NCI-H146 treated with DMSO at 0.1 percent for 48 hours (cell line): ENCODE data around the gene CERS6.
"Not testable (repeated sequence)": the region's sequence is repeated elsewhere in the genome, so short reads cannot be mapped to it uniquely, and the experiment has no call there.

ENCODE experiments used
- DNase-seq: peaks from one replicate; lab custom pipeline; 2025; ENCODE audit not compliant: unreplicated experiment; lab: John Stamatoyannopoulos, UW

Gene CERS6

DNA sequence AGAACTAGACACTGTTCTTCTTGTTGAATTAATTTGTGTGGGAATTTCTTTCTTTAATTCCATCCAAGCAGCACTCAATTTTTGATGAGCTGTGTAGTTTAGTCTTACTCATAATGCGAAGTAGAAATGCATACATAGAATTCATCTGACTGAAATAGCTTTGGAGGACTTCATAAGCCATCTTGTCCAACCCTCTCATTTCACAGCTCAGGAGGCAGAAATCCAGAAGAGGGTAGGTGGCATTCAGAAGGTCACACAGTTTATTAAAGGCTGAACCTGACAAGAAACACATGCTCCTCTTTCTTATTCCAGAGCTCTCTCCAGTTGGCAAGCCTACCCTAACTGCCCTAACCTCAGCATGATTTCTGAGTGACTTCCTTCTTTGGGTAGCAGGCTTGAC is 177.1 kb downstream of the CERS6 start:
- no peak for DNase-seq

DNA sequence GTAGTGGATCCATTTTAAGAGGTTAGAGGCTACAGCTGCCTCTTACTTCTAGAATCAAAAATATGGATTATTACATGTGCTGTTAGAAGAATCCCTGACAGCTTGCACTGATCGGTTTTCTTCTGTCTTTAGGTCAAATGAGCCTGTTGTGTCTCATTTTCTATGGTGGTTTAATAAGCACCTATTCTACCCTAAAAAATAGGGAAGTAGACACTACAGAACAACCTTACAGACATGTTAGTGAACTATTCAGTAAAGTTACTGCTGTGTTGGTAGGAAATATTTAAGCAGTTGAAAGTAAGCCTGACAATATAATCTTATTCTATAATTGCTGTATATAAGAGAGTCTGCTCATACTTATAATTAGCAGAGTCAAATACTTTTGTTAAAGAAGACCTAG is 177.8 kb downstream of the CERS6 start:
- no peak for DNase-seq

DNA sequence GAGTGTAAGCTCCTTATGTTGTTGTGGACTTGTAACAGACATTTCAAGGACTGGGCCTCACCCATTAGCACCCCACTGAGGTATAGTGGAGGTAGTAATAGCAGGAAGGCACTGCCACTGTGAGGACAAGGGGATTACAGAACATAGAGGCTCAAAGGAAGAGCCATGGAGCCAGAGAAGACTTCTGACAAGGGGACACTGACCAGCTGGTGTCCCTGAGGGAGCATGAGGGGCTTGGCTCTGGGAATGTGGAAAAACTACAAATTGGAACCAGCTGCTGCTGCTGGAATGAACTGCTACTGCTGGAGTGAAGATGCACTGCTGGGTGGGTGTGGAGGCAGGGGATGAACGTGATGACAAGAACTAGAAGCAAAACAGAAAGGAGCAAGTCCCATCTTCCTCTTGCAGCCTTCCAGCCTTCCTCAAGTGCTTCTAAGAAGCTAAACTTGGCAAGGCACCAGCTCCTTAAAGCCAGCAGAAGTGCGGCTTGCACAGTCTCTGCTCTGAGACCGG is 179.0 kb downstream of the CERS6 start:
- no peak for DNase-seq

DNA sequence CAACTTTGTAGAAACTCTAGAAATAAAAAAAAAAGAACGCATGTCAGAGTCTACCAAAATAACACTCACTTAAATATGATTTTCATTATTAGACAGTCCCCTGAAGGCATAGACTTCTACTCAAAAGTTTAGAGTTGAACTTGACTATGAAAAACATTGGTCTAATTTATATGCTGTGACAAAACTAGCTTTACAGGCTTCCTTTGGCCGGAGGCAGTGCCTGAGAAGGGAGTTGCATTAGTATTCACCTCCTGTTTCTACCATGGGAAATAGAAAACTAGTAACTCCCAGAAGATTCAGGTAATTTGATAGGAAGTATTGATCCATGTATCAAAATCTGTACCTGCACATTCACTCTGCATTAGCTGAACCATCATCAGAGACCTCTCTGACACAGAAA is 182.9 kb downstream of the CERS6 start:
- no peak for DNase-seq

DNA sequence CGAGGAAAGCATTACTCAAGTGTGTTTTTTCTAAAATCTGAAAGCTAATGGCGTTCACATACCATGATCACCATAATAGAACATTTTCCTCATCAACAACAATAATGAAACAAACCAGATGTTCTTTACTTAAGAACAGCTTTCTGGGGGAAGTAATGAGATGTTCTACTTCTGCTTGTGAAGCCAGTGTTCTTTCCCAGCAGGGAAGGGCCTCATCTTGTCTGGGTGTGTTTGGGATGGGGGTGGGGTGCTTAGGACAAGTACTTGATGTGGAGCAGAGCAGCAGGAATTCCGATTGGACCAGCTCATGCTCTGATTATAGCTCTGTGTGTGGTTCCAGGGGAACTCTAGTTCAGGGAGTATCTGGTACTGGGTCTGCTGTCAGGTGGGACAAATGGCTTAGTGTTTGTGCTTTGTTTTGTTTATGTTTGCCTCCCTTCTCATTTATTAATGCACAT is 183.4 kb downstream of the CERS6 start:
- DNase-seq = no peak

DNA sequence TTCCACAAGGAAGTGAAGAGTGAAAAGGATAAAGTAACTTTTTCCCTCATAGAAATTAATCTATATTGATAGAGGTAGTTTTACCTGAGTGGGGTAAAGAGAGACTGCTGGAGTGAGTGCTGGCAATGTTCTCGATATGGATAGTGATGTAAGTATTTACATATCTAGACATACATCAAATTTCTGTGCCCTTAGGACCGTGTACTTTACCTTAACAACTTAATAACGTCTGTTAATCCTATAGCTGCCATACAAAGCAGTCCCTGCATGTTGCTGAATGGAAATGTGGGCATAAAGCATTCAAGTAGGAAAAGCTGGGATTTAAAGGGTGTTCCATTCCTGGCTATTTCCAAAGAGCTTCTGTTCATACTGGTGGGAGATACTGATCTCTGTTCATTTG is 184.0 kb downstream of the CERS6 start:
- no peak for DNase-seq

DNA sequence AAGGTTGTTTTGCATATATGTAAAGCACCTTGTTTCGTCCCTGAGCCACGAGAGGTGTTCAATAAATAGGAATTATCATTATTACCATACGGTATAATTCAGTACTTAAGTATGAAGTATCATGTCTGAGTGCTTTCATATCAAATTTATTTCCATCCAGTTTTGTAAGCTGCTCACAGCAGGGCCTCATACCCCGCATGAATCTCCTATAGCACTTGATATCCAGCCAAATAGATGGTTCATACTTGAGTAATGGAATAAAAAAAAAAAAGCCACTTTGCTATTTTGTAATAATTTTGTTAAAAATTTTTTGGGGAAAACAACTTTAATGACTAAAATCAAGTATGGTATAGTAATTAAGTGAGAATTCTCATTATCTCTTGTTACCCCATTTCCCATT is 185.6 kb downstream of the CERS6 start:
- DNase-seq = no peak

DNA sequence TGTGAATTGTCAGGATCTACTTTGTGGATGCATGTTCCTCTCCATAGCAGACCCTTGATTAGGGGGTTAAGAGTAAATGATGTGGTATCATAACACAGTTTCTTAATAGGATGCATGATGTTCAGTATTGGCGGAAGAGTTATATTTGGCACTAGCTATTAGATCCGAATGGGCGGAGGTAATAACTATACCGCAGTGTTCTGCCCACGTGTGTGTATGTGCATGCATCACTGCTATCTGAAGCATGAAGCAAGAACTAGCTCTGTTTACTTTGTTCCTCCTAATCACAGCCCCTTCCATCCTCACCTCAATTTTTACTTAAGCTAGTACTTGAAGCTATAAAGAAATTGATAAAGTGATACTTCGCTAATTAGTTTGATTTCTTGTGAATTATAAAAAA is 186.8 kb downstream of the CERS6 start:
- no peak for DNase-seq

DNA sequence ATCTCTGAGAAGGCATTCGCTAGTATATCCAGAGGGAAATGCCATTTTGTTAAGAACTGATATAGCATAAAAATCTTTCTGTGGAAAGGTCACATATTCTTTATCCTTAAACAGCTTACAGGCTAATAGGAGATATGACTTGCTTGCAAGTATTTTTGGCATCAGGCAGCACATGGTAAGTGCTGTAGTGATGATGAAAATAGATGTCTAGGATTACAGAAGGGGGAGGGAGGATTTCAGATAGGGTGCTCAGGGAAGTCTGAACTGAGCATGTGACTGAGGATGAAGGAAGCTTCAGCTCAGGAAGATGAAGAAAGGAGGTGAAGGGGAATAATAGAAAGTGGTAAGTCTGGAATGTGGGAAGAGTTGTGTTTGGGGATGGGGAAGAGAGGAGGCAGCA is 187.9 kb downstream of the CERS6 start:
- no peak for DNase-seq

DNA sequence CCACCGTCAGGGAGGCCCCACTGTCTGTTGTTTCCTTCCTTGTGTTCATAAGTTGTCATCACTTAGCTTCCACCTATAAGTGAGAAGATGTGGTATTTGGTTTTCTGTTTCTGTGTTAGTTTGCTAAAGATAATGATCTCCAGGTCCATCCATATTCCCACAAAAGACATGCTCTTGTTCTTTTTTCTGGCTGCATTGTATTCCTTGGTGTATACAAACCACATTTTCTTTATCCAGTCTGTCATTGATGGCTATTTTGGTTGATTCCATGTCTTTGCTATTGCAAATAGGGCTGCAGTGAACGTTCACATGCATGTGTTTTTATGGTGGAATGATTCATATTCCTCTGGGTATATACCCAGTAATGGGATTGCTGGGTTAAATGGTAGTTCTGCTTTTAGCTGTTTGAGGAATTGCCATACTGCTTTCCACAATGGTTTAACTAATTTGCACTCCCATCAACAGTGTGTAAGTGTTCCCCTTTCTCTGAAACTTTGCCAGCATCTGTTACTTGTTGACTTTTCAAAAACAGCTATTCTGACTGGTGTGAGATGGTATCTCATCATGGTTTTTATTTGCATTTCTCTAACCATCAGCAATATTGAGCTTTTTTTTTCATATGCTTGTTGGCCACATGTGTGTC is 189.7 kb downstream of the CERS6 start:
- no peak for DNase-seq

DNA sequence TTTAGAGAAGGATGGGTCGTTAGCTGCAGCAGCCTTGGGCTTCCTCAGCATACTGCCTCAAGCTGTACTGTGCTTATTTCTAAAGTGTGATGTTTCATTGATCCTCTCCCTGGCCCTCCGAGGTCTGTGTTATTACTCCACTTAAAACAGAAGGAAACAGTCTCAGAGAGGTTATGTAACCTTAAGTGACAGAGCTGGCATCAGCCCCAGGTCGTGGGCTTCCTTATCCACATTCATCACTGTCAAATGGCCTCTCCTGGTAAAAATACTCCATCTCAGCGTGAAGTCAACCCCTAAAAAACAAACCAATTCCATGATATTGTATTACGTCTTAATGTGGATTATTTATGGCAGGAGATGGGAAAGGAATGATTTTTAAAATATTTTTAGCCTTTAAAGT is 193.0 kb downstream of the CERS6 start:
- DNase-seq = no peak

DNA sequence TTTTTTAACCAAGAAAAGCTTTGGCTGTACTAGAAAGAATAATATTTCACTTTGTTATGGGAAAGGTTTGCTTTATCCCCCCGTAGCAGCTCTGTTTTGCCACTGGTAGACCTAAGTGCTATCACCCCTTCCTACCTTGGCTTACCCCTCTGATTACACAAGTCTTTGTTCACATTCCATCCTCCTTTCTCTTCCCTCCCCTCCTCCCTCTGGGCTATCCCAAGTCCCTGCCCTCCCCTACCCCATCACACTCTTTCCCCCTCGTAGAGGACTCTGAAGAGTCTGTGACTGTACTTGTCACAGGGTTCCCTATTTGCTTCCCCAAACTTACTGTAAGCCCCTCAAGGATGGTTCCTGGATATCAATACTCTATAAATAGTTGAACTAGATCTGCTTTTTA is 193.5 kb downstream of the CERS6 start:
- DNase-seq = no peak

DNA sequence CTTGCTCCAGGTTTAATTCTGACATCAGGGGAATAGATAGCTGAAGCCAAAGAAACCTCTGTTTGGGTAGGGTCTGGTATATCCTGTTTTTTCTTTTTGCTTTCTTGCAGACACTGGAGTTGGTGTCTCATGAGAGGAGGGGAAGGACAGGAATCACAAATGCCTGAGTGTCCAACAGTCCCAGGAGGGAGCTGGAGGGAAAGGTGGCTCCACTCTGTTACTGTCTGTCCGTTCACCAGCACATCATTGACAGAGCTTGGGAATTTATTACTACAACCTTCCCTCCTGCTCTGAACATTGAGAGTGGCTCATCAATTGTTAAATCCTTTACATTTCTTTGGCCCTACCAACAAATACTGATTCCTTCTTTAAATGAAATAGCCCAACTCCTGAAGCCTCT is 194.1 kb downstream of the CERS6 start:
- DNase-seq = no peak

DNA sequence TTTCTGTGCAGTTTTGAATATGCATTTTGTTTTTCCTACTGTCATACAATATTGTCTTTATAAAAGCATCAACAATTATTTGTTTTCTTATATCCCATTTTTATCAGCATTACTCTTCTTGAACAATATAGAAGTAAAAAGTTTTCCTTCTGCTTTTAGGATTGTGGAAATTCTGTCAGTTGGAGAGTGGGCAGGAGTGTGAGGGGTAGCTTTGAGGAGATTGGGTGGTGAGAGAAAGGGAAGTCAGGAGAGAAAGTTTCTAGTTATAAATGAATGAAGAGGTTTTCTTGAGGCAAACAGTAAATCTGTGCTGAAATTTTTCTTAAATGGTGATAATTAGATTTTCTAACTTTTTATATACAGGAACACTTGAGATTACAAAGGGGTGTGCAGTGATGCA is 194.7 kb downstream of the CERS6 start:
- no peak for DNase-seq

DNA sequence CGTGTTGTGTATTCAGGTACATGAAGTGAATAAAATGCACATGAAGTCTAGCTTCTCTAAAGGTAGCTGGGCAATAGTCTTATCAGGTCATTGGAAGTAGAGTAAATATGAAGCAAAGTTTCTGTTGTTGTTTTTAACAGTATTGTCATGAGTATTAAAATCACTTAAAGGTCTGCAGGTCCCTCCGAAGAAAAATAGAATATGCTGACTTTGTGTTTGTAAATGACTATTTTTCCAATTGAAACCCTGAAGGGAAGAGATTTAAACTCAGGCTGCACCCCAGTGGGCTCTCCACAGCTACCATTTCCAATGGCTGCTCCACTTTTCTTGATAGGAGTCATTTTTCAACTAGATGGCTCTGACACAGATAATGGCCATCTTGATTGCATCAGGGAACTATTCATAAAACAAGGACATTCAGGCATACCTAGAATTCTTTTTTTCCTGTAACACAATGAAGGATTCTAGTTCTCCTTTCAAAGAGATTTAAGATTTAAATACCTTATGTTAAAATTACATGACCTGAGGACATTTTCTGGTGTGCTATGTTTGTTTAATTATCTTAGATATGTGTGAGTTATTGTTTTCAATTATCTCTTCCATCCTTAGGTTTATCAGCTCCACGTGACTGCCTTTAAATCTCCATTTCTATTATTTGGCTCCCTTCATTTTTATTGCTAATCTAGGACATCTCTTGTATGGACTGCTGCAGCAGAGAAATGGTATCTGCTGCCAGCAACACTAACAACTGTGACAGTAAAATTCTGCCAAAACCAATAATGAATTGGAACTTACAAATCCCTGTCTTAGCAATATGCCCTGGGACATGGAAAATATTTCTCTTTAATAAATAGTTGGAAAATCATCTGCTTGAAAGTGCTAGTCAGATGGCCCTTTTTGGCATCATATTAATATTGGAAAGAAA is 197.2 kb downstream of the CERS6 start:
- DNase-seq = no peak

DNA sequence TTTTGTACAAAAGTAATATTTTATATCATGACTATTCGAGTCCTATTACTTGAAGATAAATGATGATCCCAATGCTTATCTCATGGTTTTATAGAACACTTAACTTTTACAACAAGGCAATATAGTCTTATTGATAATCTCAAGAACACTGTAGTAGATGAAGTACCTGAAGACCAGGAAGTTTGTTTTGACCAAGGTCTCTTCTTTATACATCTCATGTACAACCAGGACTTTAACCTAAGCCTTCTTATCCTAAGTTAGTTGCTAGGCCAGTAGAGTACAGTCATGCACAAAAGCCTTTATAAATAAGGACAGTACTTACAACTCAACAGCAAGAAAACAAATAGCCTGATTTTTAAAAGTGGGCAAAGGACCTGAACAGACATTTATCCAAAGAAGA is 198.6 kb downstream of the CERS6 start:
- no peak for DNase-seq

DNA sequence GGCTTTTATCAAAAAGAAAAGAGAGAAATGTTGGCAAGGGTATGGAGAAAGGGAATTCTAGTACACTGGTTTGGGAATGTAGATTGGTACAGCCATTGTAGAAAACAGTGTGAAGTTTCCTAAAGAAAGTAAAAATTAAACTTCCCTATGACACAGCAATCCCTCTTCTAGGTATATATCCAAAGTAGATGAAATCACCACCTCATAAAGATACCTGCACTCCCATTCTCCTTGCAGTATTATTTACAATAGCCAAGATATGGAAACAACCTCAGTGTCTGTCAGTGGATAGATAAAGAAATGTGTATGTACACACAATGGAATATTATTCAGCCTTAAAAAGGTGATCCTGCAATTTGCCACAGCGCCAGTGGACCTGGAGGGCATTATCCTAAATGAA is 199.1 kb downstream of the CERS6 start:
- no peak for DNase-seq

DNA sequence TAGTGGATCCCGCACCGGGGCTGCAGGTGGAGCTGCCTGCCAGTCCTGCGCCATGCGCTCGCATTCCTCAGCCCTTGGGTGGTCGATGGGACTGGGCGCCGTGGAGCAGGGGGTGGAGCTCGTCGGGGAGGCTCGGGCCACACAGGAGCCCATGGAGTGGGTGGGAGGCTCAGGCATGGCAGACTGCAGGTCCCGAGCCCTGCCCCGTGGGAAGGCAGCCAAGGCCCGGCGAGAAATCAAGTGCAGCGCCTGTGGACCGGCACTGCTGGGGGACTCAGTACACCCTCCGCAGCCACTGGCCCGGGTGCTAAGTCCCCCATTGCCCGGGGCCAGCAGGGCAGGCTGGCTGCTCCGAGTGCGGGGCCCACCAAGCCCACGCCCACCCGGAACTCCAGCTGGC is 201.3 kb downstream of the CERS6 start:
- DNase-seq = not testable (repeated sequence)

DNA sequence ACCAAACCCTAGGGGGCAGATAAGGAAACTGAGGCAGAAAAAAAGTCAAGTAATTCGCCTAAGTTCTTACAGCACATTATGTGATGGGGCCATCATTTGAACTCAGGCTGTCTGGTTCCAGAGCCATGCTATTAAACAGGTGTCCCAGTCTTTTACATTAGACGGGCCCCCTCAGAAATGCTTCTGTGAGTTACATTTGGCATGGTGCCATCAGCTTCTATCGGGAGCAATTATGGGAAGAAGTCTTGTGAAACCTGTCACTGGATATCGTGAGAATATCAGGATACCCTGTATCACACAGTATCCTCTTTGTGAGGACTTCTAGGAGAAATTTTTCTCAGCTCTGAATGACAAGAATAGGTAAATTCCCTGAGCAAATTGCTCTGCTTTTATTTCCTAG is 202.6 kb downstream of the CERS6 start:
- DNase-seq = no peak

DNA sequence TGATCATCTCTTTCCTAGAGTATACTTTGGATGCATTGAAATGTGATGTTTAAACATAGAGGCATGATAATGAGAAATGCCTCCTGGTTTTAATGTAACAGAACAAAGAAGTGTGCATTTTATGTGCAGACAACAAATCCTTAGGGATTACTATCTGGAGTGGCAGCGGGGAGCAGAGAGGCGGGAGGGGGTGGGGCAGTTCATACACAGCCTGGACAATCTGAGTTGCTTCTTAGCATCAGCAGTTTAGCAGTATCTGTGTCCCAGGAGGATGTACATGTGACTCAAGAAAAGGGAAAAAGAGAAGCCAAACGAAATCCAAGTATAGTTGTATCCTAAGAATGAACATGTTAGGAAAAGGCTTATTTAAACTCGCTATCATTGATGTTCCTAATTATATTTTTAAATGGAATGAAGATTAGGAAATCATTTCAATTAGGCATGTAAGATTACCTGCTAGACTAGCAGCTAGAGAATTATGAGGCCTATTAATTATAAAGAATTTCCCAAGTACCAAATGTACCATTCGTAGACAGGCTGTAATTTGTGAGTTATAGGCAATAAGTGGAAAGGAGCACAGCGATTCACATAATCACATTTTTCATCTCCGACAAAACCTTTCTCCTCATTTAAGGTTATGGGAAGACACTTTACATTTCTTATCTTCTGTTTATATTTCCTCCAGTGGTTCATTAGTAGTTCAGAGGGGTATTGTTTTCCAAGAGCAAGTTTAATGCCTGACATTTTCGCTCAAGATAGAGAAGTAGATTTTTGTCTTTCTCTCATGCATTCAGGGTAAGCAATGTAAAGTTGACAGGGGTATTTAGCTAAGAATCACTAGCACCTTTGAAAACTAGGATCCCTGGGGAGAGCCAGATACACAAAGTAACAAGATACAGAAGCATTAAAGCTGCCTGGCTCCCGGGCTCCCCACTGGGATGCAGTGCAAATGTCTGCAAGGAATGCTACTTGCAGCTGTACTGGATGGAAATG is 205.1 kb downstream of the CERS6 start:
- DNase-seq = peak; percentile 68

DNA sequence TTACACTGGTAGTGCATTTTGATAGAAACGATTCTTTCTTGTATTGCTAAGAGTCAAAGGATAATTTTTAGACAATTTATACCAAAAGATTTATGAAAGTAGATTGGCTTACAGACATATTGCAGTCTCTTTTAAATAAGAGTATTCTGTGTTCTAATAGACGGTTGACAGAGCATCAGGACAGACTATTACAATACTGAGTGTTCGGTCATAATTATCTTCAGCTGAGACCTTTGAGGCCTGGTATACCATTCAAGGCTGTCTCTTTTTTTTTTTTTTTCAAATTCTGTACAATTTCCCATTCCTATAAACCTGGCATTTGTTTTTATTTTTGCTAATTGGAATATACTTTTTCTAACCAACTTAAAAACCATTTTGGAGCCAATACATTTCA is 205.8 kb downstream of the CERS6 start:
- peak; percentile 68 for DNase-seq
